Breast epithelium (tissue), 4 donors: Measurements from ENCODE around the gene PUM1. TPM values are rescaled to one million over a fixed set of nuclear protein-coding genes. Genes with fewer than 3 reads are reported as not detected.
A peak's percentile ranks its signal among the peaks of the same experiment; 100 is the strongest.
"Not testable (repeated sequence)": the region's sequence is repeated elsewhere in the genome, so short reads cannot be mapped to it uniquely, and the experiment has no call there.

Experiments
- DNase-seq, 2 donors: peaks; one replicate each; pipeline ENCODE4 v3.0.0-alpha.2; 2019; ENCODE audit warnings: low spot score in 2 of 2
- H3K27ac ChIP-seq, 2 donors: fragments of 200-600 bp; sonication (generic) in 1 of 2; one replicate each; pipeline ENCODE4 v1.5.1; 2016 to 2019; ENCODE audit warnings: mild to moderate bottlenecking in 1 of 2
- H3K27me3 ChIP-seq, 2 donors: fragments of 200-600 bp; sonication (generic) in 1 of 2; one replicate each; pipeline versions ENCODE4 v1.5.1 to v1.6.0; 2017 to 2019; ENCODE audit warnings: control low read depth in 1 of 2, mild to moderate bottlenecking in 1 of 2
- H3K36me3 ChIP-seq: fragments of 200-600 bp; one replicate; pipeline ENCODE4 v1.5.1; 2019
- H3K4me1 ChIP-seq, 2 donors: fragments of 200-600 bp; sonication (generic); one replicate each; pipeline ENCODE4 v1.5.1; 2016 to 2019; ENCODE audit warnings: control low read depth in 1 of 2
- H3K4me3 ChIP-seq, 3 donors: fragments of 200-600 bp; sonication (generic); 1 replicate in 2 of 3; 2 replicates in 1 of 3; pipeline ENCODE4 v1.5.1; 2016 to 2019; ENCODE audit warnings: mild to moderate bottlenecking in 3 of 3, moderate library complexity in 2 of 3
- H3K9me3 ChIP-seq, 2 donors: fragments of 200-600 bp; sonication (generic) in 1 of 2; one replicate each; pipeline ENCODE4 v1.5.1; 2016 to 2019; ENCODE audit warnings: control low read depth in 1 of 2
- POLR2A ChIP-seq: fragments of 450-650 bp; IDR thresholded peaks from one replicate; pipeline ENCODE4 v1.6.1; 2016; ENCODE audit warnings: antibody characterized with exemption, mild to moderate bottlenecking, moderate library complexity
- POLR2AphosphoS5 ChIP-seq, 3 donors: sonication (generic); formaldehyde crosslinking; IDR thresholded peaks; one replicate each; pipeline ENCODE4 v1.6.1; 2017; ENCODE audit warnings: antibody characterized with exemption in 3 of 3
- intact Hi-C: fragments of 100-400 bp; cut with DNase I; formaldehyde crosslinking; loops from one replicate; pipeline ENCODE4 v1.15.1; 2023; ENCODE audit warnings: low total_unique reads
- total RNA-seq, 3 donors: library from RNA; depleted of rRNA; stranded (reverse); fragments of >200 nt; gene quantifications; one replicate each; pipeline ENCODE4 v1.1.0, GENCODE V29; 2016
- TF ChIP-seq, protein P1 (sequence below), 3 donors: fragments of 450-650 bp; IDR thresholded peaks; one replicate each; pipeline ENCODE4 v1.5.1; 2016 to 2017; ENCODE audit warnings: antibody characterized with exemption in 3 of 3, mild to moderate bottlenecking in 3 of 3, moderate library complexity in 3 of 3

The PUM1 gene
- total RNA-seq, 3 donors from 2014 or later = 93.8 to 149 (median 116) TPM

GRCh38 chr1:31055501-31055900 is 10.0 kb downstream of the PUM1 start:
- intact Hi-C loops = no loop called here
- Histone ChIP-seq H3K27ac (peak overlapping the region; percentile 5 to 22), H3K4me3 (peak overlapping the region in 1 of 3 donors; percentile 6), H3K27me3 (no peaks in the 10 kb centered on the region), H3K9me3 (no peaks in the 10 kb centered on the region), H3K4me1 (peaks cover 0 to 6% of the 10 kb centered on the region in 2 donors), H3K36me3 (peaks cover 3% of the 10 kb centered on the region)
- TF ChIP-seq POLR2AphosphoS5 (IDR thresholded peaks at IDR 0.05) (no peak), POLR2A (no peak)
- TF ChIP-seq, protein P1, sequence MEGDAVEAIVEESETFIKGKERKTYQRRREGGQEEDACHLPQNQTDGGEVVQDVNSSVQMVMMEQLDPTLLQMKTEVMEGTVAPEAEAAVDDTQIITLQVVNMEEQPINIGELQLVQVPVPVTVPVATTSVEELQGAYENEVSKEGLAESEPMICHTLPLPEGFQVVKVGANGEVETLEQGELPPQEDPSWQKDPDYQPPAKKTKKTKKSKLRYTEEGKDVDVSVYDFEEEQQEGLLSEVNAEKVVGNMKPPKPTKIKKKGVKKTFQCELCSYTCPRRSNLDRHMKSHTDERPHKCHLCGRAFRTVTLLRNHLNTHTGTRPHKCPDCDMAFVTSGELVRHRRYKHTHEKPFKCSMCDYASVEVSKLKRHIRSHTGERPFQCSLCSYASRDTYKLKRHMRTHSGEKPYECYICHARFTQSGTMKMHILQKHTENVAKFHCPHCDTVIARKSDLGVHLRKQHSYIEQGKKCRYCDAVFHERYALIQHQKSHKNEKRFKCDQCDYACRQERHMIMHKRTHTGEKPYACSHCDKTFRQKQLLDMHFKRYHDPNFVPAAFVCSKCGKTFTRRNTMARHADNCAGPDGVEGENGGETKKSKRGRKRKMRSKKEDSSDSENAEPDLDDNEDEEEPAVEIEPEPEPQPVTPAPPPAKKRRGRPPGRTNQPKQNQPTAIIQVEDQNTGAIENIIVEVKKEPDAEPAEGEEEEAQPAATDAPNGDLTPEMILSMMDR (IDR thresholded peaks at IDR 0.05) = no peak
- no peak for DNase-seq

- H3K4me1 ChIP-seq = peaks cover 0 to 6% of the 10 kb centered on the region in 2 donors
- intact Hi-C loops = no loop called here
- H3K36me3 ChIP-seq = peaks cover 3% of the 10 kb centered on the region
- H3K9me3 ChIP-seq = no peaks in the 10 kb centered on the region
- peak overlapping the region; percentile 5 to 22 for H3K27ac ChIP-seq
- TF ChIP-seq, protein P1 (IDR thresholded peaks at IDR 0.05) = no peak
- TF ChIP-seq POLR2A (no peak), POLR2AphosphoS5 (IDR thresholded peaks at IDR 0.05) (no peak)
- no peak for DNase-seq
- H3K27me3 ChIP-seq = no peaks in the 10 kb centered on the region
- H3K4me3 ChIP-seq = peak overlapping the region in 1 of 3 donors; percentile 6
Observed at GRCh38 chr1:31054958-31055481, 10.5 kb downstream of the PUM1 start.

- H3K4me3 ChIP-seq = no peak overlapping the region
- peaks cover 3% of the 10 kb centered on the region for H3K36me3 ChIP-seq
- peaks cover 0 to 6% of the 10 kb centered on the region in 2 donors for H3K4me1 ChIP-seq
- H3K27me3 ChIP-seq = no peaks in the 10 kb centered on the region
- TF ChIP-seq, protein P1 (IDR thresholded peaks at IDR 0.05) = no peak
- TF ChIP-seq POLR2AphosphoS5 (IDR thresholded peaks at IDR 0.05) (no peak), POLR2A (no peak)
- intact Hi-C loops = no loop called here
- DNase-seq = no peak
- H3K27ac ChIP-seq = no peak overlapping the region
- H3K9me3 ChIP-seq = no peaks in the 10 kb centered on the region
Observed at GRCh38 chr1:31054349-31054748, 11.2 kb downstream of the PUM1 start.

DNA sequence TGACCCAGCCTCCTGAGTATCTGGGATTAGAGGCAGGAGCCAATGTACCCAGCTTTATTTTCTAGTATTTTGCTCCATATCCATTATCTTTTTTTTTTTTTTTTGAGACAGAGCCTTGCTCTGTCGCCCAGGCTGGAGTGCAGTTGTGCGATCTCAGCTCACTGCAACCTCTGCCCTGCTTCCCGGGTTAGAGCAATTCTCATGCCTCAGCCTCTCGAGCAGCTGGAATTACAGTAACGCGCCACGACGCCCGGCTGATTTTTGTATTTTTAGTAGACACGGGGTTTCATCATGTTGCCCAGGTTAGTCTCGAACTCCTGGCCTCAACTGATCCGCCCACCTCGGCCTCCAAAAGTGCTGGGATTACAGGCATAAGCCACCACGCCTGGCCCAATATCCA is 12.9 kb downstream of the PUM1 start:
- intact Hi-C loops, DNase-seq: not testable (repeated sequence)

GRCh38 chr1:31051611-31052010 is 13.9 kb downstream of the PUM1 start:
- peaks cover 0 to 13% of the 10 kb centered on the region in 2 donors for H3K4me1 ChIP-seq
- H3K27ac ChIP-seq = no peak overlapping the region
- H3K4me3 ChIP-seq = no peak overlapping the region
- no peaks in the 10 kb centered on the region for H3K36me3 ChIP-seq
- intact Hi-C loops = no loop called here
- no peaks in the 10 kb centered on the region for H3K9me3 ChIP-seq
- no peak for TF ChIP-seq POLR2A
- no peak for TF ChIP-seq POLR2AphosphoS5 (IDR thresholded peaks at IDR 0.05)
- TF ChIP-seq, protein P1 (IDR thresholded peaks at IDR 0.05) = no peak
- no peaks in the 10 kb centered on the region for H3K27me3 ChIP-seq
- no peak for DNase-seq

More for the DNA sequence above, 12.9 kb downstream of the PUM1 start:
- not testable (repeated sequence) for H3K27ac ChIP-seq, H3K9me3 ChIP-seq, H3K27me3 ChIP-seq, H3K4me1 ChIP-seq, H3K4me3 ChIP-seq, H3K36me3 ChIP-seq

DNA sequence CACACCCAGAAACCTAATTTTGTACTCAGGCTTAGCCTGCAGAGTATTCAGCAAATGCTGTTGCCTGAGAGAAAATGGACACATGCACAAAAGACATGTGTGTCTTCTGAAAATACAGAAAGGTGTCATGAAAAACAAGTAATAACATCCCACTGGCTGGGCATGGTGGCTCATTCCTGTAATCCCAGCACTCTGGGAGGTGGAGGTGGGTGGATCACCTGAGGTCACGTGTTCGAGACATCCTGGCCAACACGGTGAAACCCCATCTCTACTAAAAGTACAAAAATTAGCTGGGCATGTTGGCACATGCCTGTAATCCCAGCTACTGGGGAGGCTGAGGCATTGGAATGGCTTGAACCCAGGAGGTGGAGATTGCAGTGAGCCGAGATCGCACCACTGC is 18.0 kb downstream of the PUM1 start:
- H3K27ac ChIP-seq, H3K27me3 ChIP-seq, H3K36me3 ChIP-seq, intact Hi-C loops, H3K4me3 ChIP-seq, H3K4me1 ChIP-seq, H3K9me3 ChIP-seq, DNase-seq: not testable (repeated sequence)
